ENCODE measurements around the gene TECR. TPM values are rescaled to one million over a fixed set of nuclear protein-coding genes. Genes with fewer than 3 reads are reported as not detected.

TECR gene
- total RNA-seq, 1 experiment from 2014 or later, result 145 TPM

- Histone ChIP-seq H3K36me3 (ENCODE audit: low read depth, low read length) (peaks cover 38% of the 10 kb centered on the region), H3K4me1 (ENCODE audit: insufficient read depth, low read length) (peaks cover 43% of the 10 kb centered on the region), H4K20me1 (ENCODE audit: low read length) (peaks cover 39% of the 10 kb centered on the region), H3K9ac (ENCODE audit: low read length) (peak within 1 kb of the TSS; percentile 92), H3K9me3 (ENCODE audit: low read length) (no peaks in the 10 kb centered on the region), H3K9me2 (replicated peaks; ENCODE audit: low read length) (no peaks in the 10 kb centered on the region), H3K4me3 (ENCODE audit: low read length) (peak within 1 kb of the TSS; percentile 96), H3K79me2 (ENCODE audit: low read length) (peaks cover 46% of the 10 kb centered on the region), H3K27me3 (ENCODE audit: low read length) (no peaks in the 10 kb centered on the region), H3K27ac (ENCODE audit: low read length) (peak within 1 kb of the TSS; percentile 93), H3K4me2 (ENCODE audit: low read length) (peak within 1 kb of the TSS; percentile 98), H2AFZ (ENCODE audit: low read length) (peak within 1 kb of the TSS; percentile 70), H3F3A (ENCODE audit: low read length, unreplicated experiment) (peaks cover 33% of the 10 kb centered on the region)
- BruUV-seq (replicated peaks), result no TSS peak
- ATAC-seq (peak; percentile 63), DNase-seq (peak; percentile 76)
- ChIA-PET CTCF (interaction anchor here (0.5 to 1.1 kb wide), 8 partner anchors 11 to 377 kb away, joined by 3 to 6 read pairs (median 4); no protein-coding TSS in a partner anchor), POLR2A (ENCODE audit: unreplicated experiment) (interaction anchor here (0.5 to 1.9 kb wide), 10 partner anchors 9 to 500 kb away, joined by 3 to 15 read pairs (median 5); partner anchors contain the start of gene GIPC1)
- TF ChIP-seq CTCF (conservative IDR thresholded peaks at IDR 0.05; ENCODE audit: low read depth, low read length), result no peak
- no peak for TF ChIP-seq EZH2 (IDR thresholded peaks at IDR 0.05; ENCODE audit: low read length, unreplicated experiment)
- no peak for TF ChIP-seq EZH2phosphoT487 (IDR thresholded peaks at IDR 0.05; ENCODE audit: borderline replicate concordance, low read length)
- intact Hi-C loops (cut with micrococcal nuclease), result loop anchor here (2.0 kb wide), 1 partner anchor 31 kb away; no protein-coding TSS in a partner anchor
Measured at GRCh38 chr19:14517840-14518505, 11.4 kb upstream of the TECR start, which contains the start of gene DNAJB1. TSS of gene DNAJB1 (minus strand) at chr19:14518397. CDS start at chr19:14518349, 48 bp downstream.

- H3K4me1 ChIP-seq (ENCODE audit: insufficient read depth, low read length), result peaks cover 40% of the 10 kb centered on the region
- H3K4me2 ChIP-seq (ENCODE audit: low read length), result peak overlapping the region; percentile 73
- peaks cover 33% of the 10 kb centered on the region for H4K20me1 ChIP-seq (ENCODE audit: low read length)
- peaks cover 39% of the 10 kb centered on the region for H3K79me2 ChIP-seq (ENCODE audit: low read length)
- TF ChIP-seq EZH2 (IDR thresholded peaks at IDR 0.05; ENCODE audit: low read length, unreplicated experiment) (no peak), CTCF (conservative IDR thresholded peaks at IDR 0.05; ENCODE audit: low read depth, low read length) (no peak), EZH2phosphoT487 (IDR thresholded peaks at IDR 0.05; ENCODE audit: borderline replicate concordance, low read length) (no peak)
- intact Hi-C loops (cut with micrococcal nuclease), result no loop called here
- no peak for ATAC-seq
- H3K27me3 ChIP-seq (ENCODE audit: low read length), result no peaks in the 10 kb centered on the region
- peak overlapping the region; percentile 93 for H3K27ac ChIP-seq (ENCODE audit: low read length)
- CTCF ChIA-PET, result interaction anchor here (0.9 to 1.0 kb wide), 2 partner anchors 14 to 383 kb away, joined by 3 read pairs; partner anchors contain the start of gene ASF1B
- H2AFZ ChIP-seq (ENCODE audit: low read length), result no peak overlapping the region
- peak overlapping the region; percentile 73 for H3K9ac ChIP-seq (ENCODE audit: low read length)
- no peaks in the 10 kb centered on the region for H3K9me2 ChIP-seq (replicated peaks; ENCODE audit: low read length)
- no peak for DNase-seq
- peaks cover 31% of the 10 kb centered on the region for H3K36me3 ChIP-seq (ENCODE audit: low read depth, low read length)
- POLR2A ChIA-PET (ENCODE audit: unreplicated experiment), result interaction anchor here (0.6 kb wide), 2 partner anchors 9 to 16 kb away, joined by 8 to 20 read pairs; no protein-coding TSS in a partner anchor
- no peaks in the 10 kb centered on the region for H3K9me3 ChIP-seq (ENCODE audit: low read length)
- H3F3A ChIP-seq (ENCODE audit: low read length, unreplicated experiment), result peaks cover 26% of the 10 kb centered on the region
- peak overlapping the region; percentile 2; the same call in 1 of the 2 replicates for H3K4me3 ChIP-seq (ENCODE audit: low read length)
- BruUV-seq (replicated peaks), result no TSS peak
Measured at GRCh38 chr19:14519245-14519859, 10.0 kb upstream of the TECR start.
